ENCODE measurements around the gene AS3MT. TPM values are rescaled to one million over a fixed set of nuclear protein-coding genes. Genes with fewer than 3 reads are reported as not detected.
A peak's percentile ranks its signal among the peaks of the same experiment; 100 is the strongest.
"Not testable (repeated sequence)": the region's sequence is repeated elsewhere in the genome, so short reads cannot be mapped to it uniquely, and the experiment has no call there.

AS3MT gene, protein sequence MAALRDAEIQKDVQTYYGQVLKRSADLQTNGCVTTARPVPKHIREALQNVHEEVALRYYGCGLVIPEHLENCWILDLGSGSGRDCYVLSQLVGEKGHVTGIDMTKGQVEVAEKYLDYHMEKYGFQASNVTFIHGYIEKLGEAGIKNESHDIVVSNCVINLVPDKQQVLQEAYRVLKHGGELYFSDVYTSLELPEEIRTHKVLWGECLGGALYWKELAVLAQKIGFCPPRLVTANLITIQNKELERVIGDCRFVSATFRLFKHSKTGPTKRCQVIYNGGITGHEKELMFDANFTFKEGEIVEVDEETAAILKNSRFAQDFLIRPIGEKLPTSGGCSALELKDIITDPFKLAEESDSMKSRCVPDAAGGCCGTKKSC
- total RNA-seq (2022) (0.35 TPM in 1 of 2 replicates, not detected in the other), Bru-seq, nascent RNA (not detected), BruChase-seq, experiment 1, labeled RNA remaining after a 6-hour chase (percentile 59 among the genes with signal in this experiment), BruChase-seq, experiment 2, labeled RNA remaining after a 2-hour chase (percentile 44 among the genes with signal in this experiment)
- long read RNA-seq, result 0 reads

DNA sequence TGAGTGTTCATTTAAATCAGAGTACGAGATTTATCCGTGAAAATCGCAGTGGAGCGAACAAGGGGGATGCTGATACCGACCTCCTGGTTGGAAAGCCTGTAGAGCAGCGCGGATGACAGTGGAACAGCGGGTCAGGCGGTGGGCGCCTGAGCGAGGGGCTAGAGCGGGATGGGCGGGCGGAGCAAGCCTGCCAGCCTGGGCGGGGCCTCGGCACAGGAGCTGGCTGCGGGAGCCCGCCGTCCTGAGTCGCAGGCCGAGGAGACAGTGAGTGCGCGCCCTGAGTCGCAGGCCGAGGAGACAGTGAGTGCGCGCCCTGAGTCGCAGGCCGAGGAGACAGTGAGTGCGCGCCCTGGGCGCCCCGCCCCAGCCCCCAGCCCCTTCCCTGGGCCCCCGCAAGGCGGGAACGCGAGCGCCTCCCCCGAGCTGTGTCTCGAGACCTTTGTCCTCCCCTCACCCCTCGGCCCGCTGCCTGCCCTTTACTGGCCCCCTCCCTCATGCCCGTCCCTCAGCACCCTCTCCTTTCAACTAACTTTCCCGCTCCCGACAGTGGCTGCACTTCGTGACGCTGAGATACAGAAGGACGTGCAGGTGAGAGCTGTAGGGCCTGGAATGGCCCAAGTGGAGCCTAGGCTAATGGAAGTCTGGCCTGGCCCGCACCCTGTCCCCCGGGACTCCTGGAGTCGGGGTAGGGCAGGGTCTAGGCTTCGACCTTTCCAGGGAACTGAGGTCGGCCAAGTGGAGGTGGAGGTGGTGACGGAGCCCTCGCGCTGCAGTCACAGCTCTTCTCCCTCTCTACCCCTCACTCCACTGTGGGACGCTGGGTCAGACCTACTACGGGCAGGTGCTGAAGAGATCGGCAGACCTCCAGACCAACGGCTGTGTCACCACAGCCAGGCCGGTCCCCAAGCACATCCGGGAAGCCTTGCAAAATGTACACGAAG lies at the start of gene AS3MT:
TSS of gene AS3MT (plus strand) at position 213 of the 941 bp plus-strand sequence. CDS start at position 336, 123 bp downstream.
- Mint-ChIP-seq H3K27me3 (ENCODE audit: unreplicated experiment) (no peaks in the 10 kb centered on the region), H3K27ac (ENCODE audit: unreplicated experiment) (no peak within 1 kb of the TSS), H3K4me1 (ENCODE audit: low read depth, unreplicated experiment) (no peaks in the 10 kb centered on the region), H3K36me3 (ENCODE audit: insufficient read depth, unreplicated experiment) (peaks cover 12% of the 10 kb centered on the region), H3K9me3 (ENCODE audit: low read depth, unreplicated experiment) (no peaks in the 10 kb centered on the region), H3K4me3 (ENCODE audit: low read depth, unreplicated experiment) (peak within 1 kb of the TSS; percentile 60)
- TF ChIP-seq, protein P1, sequence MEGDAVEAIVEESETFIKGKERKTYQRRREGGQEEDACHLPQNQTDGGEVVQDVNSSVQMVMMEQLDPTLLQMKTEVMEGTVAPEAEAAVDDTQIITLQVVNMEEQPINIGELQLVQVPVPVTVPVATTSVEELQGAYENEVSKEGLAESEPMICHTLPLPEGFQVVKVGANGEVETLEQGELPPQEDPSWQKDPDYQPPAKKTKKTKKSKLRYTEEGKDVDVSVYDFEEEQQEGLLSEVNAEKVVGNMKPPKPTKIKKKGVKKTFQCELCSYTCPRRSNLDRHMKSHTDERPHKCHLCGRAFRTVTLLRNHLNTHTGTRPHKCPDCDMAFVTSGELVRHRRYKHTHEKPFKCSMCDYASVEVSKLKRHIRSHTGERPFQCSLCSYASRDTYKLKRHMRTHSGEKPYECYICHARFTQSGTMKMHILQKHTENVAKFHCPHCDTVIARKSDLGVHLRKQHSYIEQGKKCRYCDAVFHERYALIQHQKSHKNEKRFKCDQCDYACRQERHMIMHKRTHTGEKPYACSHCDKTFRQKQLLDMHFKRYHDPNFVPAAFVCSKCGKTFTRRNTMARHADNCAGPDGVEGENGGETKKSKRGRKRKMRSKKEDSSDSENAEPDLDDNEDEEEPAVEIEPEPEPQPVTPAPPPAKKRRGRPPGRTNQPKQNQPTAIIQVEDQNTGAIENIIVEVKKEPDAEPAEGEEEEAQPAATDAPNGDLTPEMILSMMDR (IDR thresholded peaks at IDR 0.05; ENCODE audit: unreplicated experiment), result no peak
- BruUV-seq (replicated peaks), result no TSS peak
- intact Hi-C loops (cut with micrococcal nuclease; ENCODE audit: unreplicated experiment), result no loop called here
- CTCF ChIA-PET, result interaction anchor here (0.6 to 0.7 kb wide), 2 partner anchors 17 to 1381 kb away, joined by 3 read pairs; no protein-coding TSS in a partner anchor
- peak; percentile 29 for DNase-seq

DNA sequence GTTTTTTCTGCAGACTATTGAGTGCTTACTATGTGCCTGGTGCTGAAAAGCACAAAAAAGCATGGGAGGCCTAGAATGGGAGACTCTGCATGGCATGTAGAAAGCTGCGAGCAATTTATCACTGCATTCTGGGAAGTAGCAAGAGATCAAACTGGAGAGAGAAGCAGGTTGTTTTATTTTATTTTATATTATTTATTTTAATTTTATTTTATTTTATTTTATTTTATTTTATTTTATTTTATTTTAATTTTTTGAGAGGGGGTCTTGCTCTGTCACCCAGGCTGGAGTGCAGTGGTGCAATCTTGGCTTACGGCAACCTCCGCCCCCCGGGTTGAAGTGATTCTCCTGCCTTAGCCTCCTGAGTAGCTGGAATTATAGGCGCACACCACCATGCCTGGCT lies 49.3 kb upstream of the AS3MT start:
- H3K36me3 Mint-ChIP-seq (ENCODE audit: insufficient read depth, unreplicated experiment); H3K27ac Mint-ChIP-seq (ENCODE audit: unreplicated experiment); H3K4me3 Mint-ChIP-seq (ENCODE audit: low read depth, unreplicated experiment); H3K9me3 Mint-ChIP-seq (ENCODE audit: low read depth, unreplicated experiment); CTCF ChIA-PET; H3K4me1 Mint-ChIP-seq (ENCODE audit: low read depth, unreplicated experiment); intact Hi-C loops (cut with micrococcal nuclease; ENCODE audit: unreplicated experiment); DNase-seq; H3K27me3 Mint-ChIP-seq (ENCODE audit: unreplicated experiment); BruUV-seq (replicated peaks): not testable (repeated sequence)

DNA sequence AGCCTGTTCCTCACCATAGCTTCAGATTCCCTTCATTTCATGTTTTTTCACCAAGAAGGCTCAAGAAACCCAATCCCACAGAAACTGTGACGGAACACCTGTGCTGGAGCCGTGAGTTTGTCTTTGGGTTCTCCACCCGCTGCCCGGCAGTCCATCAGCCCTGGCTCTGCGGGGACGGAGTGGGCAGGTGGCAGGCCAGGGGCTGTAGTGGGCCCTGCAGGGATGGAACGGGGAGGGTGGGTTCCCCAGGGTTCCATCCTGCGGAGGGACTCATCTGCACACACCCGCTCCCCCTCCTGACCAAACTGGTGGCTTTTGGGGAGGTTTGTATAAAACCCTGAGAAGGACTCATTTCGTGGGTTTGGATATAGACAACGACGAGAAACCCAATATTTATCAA lies 47.0 kb upstream of the AS3MT start:
- Mint-ChIP-seq H3K36me3 (ENCODE audit: insufficient read depth, unreplicated experiment) (no peaks in the 10 kb centered on the region), H3K27me3 (ENCODE audit: unreplicated experiment) (no peaks in the 10 kb centered on the region), H3K4me3 (ENCODE audit: low read depth, unreplicated experiment) (no peak overlapping the region), H3K9me3 (ENCODE audit: low read depth, unreplicated experiment) (no peaks in the 10 kb centered on the region), H3K27ac (ENCODE audit: unreplicated experiment) (no peak overlapping the region), H3K4me1 (ENCODE audit: low read depth, unreplicated experiment) (no peaks in the 10 kb centered on the region)
- DNase-seq, result no peak
- CTCF ChIA-PET, result no interaction called here
- TF ChIP-seq, protein P1 (IDR thresholded peaks at IDR 0.05; ENCODE audit: unreplicated experiment), result no peak
- intact Hi-C loops (cut with micrococcal nuclease; ENCODE audit: unreplicated experiment), result no loop called here
- no TSS peak for BruUV-seq (replicated peaks)

DNA sequence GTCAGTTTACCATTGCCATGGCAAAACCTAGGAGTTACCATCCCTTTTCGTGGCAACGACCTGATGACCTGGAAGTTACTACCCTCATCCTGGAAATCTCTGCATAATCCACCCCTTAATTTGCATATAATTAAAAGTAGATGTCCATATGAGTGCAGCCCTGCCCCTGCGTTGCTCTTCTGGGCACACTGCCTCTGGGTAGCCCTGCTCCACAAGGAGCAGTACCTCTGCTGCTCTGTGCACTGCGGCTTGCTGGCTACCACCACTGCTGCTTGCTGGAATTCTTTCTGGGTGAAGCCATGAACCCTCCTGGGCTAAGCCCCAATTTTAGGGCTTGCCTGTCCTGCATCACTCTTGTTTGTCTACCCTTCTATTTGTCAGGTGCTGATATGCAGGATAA lies 44.6 kb upstream of the AS3MT start:
- no peaks in the 10 kb centered on the region for H3K4me1 Mint-ChIP-seq (ENCODE audit: low read depth, unreplicated experiment)
- TF ChIP-seq, protein P1 (IDR thresholded peaks at IDR 0.05; ENCODE audit: unreplicated experiment), result no peak
- intact Hi-C loops (cut with micrococcal nuclease; ENCODE audit: unreplicated experiment), result no loop called here
- no peaks in the 10 kb centered on the region for H3K9me3 Mint-ChIP-seq (ENCODE audit: low read depth, unreplicated experiment)
- H3K27me3 Mint-ChIP-seq (ENCODE audit: unreplicated experiment), result peaks cover 2% of the 10 kb centered on the region
- H3K4me3 Mint-ChIP-seq (ENCODE audit: low read depth, unreplicated experiment), result no peak overlapping the region
- H3K27ac Mint-ChIP-seq (ENCODE audit: unreplicated experiment), result no peak overlapping the region
- no TSS peak for BruUV-seq (replicated peaks)
- H3K36me3 Mint-ChIP-seq (ENCODE audit: insufficient read depth, unreplicated experiment), result no peaks in the 10 kb centered on the region
- DNase-seq, result no peak
- CTCF ChIA-PET, result no interaction called here

Measured in Calu3 (cell line).